HT1080 (cell line): Measurements from ENCODE around the gene SPPL2A. TPM values are rescaled to one million over a fixed set of nuclear protein-coding genes. Genes with fewer than 3 reads are reported as not detected.
A peak's percentile ranks its signal among the peaks of the same experiment; 100 is the strongest.
"Not testable (repeated sequence)": the region's sequence is repeated elsewhere in the genome, so short reads cannot be mapped to it uniquely, and the experiment has no call there.

Experiments used
- DNase-seq: peaks from one replicate; pipeline ENCODE4 v3.0.0-alpha.2; 2015; ENCODE audit warnings: low read depth
- polyA plus RNA-seq, 2 experiments: library from polyadenylated mRNA; depleted of rRNA; stranded (reverse); fragments of >200 nt; gene quantifications; 2 replicates each; pipeline ENCODE4 v1.2.3, GENCODE V29; 2015
- total RNA-seq: library from RNA; depleted of rRNA; stranded (reverse); fragments of >200 nt; shearing (Covaris generic); gene quantifications from 2 replicates; pipeline ENCODE4 v1.2.3, GENCODE V29; 2014; rRNA removed

SPPL2A gene, protein sequence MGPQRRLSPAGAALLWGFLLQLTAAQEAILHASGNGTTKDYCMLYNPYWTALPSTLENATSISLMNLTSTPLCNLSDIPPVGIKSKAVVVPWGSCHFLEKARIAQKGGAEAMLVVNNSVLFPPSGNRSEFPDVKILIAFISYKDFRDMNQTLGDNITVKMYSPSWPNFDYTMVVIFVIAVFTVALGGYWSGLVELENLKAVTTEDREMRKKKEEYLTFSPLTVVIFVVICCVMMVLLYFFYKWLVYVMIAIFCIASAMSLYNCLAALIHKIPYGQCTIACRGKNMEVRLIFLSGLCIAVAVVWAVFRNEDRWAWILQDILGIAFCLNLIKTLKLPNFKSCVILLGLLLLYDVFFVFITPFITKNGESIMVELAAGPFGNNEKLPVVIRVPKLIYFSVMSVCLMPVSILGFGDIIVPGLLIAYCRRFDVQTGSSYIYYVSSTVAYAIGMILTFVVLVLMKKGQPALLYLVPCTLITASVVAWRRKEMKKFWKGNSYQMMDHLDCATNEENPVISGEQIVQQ
- 47.2 and 58.9 TPM in 2 replicates for total RNA-seq
- 36.9 and 41.8 TPM in 2 replicates for polyA plus RNA-seq (2015; cell fraction: cytosol; rRNA removed)
- 46.3 and 52.4 TPM in 2 replicates for polyA plus RNA-seq (2015; cell fraction: nucleus; rRNA removed)

DNA sequence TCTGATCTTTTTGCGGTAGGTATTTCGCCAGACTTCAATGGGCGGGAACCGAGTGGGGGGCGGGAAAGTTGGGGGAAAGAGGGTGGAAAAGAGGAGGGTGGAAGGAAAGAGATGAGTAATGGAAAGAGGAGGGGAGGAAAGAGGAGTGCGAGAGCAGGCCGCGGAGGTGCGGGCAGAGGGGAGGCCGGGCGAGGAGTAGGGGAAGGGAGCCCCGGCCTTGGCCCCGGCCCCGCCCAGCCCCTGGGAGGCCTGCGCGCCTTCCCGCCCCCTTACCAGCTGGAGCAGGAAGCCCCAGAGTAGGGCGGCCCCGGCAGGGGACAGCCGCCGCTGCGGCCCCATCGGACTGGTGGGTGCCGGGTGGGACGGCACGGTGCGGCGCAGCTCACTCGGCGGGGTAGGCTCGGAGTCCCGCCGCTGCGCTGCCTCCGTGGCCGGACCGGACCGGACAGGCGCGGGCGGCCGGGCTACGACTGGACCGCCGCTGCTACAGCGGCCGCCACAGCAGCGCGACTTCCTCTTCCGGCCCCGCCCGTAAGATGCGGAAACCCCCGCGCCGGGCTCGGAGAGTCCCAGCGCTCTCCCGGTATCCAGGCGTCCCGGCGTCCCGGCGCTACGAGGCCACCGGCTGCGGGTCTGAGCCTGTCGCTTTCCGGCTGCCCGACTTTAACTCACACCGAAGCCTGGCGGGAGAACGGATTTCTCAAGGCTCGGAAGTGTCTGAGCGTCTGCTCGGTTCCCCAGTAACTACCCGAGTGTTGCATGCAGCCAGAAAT lies at the start of gene SPPL2A:
Gene SPPL2A, minus strand, starts transcription at position 512 of the 773 bp plus-strand sequence. Its CDS starts 173 bp downstream, at position 339.
- DNase-seq, result peak; percentile 93

DNA sequence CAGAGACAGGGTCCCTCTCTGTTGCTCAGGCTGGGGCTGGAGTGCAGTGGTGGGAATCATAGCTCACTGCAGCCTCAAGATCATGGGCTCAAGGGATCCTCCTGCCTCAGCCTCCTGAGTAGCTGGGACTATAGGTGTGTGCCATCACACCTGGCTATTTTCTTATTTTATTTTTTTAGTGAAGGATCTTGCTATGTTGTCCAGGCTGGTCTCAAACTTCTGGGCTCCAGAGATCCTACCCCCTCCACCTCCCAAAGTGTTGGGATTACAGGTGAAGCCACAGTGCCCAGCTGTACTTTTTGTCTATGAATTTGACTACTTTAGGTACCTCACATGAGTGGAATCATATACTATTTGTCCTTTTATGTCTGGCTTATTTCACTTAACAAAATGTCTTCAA lies 49.1 kb upstream of the SPPL2A start:
- DNase-seq, result no peak

DNA sequence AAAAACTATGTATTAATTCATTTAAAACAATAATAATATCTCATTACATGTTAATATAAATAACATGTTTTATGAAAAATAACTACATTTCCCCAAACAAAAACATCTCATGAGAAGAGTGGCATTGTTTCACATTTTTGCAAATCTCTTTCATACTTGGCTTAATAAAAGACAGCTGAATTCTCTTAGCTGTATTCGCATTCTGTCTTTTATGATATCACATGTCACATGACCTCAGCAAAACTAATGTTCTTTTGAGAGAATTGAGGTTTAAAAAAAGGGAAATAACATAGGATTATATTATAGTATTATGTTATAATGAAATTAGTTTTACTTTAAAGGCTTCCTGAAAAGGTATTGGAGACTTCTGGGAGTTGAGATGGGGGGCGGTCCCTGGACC lies 48.4 kb upstream of the SPPL2A start:
- no peak for DNase-seq

DNA sequence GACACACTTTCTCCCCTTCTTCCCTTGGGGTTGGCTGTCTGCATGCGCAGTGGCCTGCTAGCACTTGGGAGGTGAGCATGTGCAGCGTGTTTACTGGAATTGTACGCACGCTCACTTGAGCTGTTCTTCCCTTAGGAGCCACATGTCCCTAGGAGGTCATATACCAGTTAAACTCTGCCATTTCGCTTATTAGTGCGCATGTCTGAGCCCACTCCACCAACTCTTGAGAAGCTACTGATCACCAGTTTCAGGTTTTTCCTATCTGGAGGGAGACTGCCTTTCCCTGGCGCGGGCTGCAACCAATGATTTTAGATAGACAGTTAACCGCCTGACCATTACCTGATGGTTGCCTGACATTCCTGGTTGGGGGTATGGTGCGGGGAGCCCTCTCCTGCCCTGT lies 47.6 kb upstream of the SPPL2A start:
- no peak for DNase-seq

DNA sequence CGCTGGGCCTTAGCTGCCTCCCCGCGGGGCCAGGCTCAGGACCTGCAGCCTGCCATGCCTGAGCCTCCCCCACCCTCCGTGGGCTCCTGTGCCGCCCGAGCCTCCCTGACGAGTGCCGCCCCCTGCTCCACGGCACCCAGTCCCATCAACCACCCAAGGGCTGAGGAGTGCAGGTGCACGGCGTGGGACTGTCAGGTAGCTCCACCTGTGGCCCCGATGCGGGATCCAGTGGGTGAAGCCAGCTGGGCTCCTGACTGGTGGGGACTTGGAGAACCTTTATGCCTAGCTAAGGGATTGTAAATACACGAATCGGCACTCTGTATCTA lies 46.6 kb upstream of the SPPL2A start:
- DNase-seq, result not testable (repeated sequence)

DNA sequence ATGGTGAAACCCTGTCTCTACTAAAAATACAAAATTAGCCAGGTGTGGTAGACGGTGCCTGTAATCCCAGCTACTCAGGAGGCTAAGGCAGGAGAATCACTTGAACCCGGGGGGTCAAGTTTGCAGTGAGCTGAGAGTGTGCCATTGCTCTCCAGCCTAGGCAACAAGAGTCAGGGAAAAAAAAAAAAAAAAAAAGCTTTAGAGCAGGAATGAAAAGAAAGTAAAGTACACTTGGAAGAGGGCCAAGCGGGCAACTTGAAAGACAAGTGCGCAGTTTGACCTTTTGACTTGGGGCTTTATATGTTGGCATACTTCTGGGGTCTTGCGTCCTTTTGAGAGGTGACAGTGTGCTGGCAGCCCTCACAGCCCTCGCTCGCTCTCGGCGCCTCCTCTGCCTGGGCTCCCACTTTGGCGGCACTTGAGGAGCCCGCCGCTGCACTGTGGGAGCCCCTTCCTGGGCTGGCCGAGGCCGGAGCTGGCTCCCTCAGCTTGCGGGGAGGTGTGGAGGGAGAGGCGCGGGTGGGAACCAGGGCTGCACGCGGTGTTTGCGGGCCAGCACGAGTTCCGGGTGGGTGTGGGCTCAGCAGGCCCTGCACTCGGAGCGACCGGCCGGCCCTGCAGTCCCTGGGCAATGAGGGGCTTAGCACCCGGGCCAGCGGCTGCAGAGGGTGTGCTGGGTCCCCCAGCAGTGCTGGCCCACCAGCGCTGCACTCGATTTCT lies 46.1 kb upstream of the SPPL2A start:
- not testable (repeated sequence) for DNase-seq

DNA sequence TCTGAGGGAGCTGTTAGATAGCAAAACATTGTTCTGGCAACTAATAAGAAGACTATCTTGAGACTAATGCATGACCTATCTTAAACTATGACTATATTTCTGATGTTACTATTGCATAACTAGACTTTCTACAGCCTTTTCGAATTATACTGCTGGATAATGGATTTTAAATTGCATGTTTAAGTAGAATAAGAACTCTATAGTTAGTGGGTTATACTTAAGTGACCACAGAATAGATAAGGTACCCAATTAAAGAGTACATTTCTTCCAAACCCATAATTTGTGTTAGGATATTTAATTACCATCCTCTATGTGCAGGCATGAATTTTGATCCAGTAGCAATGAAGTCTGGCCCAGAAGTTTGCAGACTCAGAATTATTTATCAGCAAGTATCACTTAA lies 44.6 kb upstream of the SPPL2A start:
- DNase-seq, result no peak

DNA sequence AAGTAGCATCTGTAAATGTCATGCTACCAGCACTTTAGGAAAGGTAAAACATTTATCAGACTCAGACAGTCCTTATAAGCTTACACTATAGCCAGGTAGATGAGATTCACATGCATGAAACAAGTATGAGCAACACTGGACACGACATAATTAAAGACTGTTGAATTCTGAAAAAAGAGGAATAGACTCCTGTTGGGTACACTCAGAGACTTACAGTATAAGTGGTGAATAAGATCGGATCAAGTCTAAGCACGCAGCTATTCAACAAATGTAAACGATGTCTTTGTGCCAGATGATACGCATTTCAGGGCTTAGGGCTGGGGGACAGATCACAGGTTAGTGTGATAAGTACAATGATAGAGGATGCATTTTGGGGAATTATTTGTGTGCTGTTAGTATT lies 43.2 kb upstream of the SPPL2A start:
- DNase-seq, result no peak

DNA sequence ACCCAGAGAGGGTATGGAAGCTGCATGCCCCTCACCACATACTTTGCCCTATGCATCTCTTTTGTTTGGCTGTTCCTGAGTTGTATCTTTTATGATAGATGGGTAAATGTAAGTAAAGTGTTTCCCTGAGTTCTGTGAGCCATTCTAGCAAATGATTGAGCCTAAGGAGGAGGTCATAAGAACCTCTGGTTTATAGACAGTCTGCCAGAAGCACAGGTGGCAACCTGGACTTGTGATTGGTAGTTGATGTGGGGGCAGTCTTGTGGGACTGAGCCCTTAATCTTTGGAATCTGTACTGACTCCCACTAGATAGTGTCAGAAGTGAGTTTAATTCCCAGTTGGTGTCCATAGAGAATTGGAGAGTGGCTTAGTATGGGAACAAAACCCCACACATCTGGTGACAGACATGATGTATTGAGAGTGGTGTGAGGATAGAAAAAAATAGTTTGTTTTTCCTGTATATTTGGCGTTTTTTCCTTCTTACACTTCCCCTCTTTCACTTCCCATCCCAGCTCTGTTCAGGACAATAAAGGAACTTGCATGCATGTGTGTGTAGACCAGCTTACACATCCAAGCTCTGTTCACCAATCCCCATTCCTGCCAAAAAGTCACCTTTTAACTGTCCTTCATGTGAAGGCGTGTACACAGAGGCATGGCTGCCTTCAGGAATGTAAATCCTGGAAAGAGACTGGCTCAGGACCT lies 38.1 kb upstream of the SPPL2A start:
- DNase-seq, result no peak

DNA sequence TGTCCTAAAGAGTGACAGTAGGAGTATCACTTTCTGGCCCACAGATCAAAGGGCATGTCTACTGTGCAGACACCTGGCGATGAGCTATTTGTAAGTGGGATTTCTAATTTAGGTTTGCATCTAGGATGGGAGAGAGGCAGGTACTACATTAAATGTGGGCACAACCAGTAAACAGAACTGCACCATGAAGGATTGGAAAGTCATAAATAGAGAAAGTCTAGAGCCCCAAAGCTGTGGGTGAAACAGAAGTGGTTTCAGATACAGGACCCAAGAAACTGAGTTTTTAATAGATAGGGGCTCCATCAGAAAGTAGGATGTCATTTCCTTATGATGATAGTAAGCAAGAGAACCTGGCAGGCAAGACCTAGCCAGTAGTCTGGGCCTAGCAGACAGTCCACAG lies 35.2 kb upstream of the SPPL2A start:
- DNase-seq, result no peak

DNA sequence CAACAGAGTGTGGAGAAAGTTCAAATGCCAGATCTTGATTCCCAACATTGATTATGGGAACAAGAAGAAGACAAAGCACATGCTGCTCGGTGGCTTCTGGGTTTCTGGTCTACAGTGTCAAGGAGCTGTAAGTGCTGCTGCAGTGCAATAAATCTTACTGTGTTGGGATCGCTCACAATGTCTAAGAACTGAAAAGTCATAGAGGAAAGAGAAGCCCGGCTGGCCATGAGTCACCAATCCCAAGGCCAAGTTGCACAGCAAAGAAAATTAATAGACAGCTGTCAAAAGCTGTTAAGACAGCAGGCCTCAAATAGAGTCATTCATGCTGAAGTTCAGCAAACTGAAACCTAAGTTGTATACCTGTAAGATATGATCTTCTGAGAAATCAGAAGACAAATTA lies 33.2 kb upstream of the SPPL2A start:
- peak; percentile 34 for DNase-seq

DNA sequence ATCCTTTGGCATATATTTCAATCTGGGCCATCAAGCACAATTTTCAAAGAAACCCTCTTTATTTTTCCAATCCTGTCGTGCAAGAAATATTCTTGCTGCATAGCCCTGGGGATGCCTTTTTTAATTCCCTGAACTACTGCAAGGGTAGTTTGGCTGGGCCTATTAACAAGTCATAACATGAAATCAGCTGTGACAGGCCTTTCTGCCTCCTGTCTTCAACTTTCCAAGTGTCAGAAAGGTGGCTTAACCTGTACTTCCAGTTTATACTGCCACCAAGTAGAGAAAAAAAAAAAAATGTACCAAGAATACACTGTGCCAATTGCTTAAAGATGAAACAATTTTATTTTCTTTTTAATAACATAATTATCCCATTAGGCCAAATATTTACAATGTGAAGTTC lies 32.4 kb upstream of the SPPL2A start:
- no peak for DNase-seq

DNA sequence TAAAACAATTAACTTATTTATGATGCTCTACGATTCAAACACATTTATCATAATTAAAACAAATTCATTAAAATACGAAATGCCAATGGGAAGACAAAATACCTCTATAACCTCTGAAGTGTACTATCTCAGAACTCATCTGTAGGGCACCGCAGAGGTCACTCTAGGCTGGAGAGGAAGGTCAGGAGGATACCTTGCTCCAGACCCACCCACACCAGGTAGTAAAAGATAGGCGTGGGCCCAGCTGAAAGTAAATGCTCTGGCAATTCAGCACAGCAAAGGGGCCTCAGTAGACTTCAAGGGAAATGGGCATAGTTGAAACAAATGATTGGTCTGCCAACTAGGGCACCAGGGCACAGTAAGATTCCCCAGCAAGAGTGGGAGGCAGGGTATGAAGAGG lies 26.0 kb upstream of the SPPL2A start:
- DNase-seq, result no peak

DNA sequence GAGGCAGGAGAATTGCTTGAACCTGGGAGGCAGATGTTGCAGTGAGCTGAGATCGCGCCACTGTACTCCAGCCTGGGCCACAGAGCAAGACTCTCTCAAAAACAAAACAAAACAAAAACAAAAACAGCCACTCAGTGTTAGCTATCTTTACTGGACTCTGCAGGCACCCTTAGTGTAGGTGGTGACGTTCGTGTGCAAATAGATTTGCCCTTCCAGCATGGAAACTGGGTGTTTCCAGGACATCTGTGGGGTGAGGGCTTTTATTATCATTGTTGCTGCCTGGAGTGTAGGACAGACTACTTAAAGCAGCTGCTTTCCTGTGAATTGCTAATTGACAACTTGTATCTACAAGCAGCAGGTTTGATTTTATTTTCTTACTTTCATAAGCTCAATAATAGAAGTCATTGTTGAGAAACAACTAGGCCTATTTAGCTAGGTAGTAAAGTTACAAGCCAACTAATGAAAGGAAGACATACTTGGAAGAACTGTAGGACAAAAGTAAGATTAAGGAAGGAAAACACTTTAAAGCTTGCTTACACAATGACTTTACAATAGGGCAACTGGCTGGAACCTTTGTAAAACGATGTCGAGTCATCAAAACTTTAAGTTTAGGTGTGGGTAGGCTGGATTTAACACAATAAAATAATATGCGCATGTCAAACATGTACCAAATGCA lies 25.4 kb upstream of the SPPL2A start:
- DNase-seq, result no peak

DNA sequence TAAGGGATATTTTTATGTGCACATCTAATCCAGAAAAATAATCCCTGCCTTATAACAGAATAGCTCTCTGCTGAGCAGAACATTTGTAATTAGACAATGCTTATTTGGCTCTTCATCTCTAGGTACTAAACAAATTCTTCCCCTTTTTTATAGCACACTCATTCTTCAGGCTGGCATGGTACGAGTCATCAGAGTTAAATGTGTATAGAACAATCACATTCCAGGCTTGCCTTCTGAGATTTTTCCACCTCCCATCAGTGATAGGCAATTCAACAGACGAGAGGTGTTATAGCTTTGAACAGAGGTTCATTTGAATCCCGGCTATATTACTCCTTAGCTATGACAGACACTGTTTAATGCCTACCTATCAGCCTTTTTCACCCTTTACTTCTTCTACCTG lies 21.4 kb upstream of the SPPL2A start:
- no peak for DNase-seq

DNA sequence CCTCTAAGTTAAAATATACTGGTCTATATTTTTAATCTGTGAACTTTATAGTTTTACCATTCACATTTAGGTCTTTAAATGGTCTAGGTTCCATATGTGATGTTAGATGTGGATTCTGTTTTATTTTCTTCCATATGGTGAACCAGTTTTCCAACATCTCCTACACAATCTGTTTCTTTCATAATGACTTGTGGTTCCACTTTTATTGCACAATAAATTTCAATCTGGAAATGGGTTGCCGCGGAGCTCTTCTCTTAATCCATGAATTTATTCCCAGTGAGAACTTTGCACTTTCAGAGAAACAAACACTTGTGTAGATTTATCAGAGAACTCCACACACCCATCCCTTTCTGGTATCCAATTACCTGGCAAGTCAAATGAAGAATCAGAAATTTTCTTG lies 20.9 kb upstream of the SPPL2A start:
- DNase-seq, result no peak

DNA sequence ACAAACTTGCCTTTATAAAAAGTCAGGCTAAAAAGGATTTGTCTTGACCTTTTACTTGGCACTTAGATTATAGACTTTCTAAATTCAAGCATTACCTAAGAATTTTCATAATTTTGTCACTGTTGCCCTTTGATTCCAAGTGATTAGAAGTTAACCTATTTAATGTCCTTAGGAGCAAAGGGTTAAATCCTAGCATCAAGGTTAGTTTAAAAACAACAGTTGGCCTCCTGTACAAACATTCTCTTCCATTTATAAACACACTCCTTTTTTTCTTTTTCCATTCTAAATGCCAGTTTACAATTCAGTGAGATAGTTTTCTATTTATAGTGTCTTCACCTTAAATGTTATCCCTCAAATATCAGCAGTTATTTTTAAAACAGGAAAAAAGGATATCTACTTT lies 18.4 kb upstream of the SPPL2A start:
- DNase-seq, result no peak

DNA sequence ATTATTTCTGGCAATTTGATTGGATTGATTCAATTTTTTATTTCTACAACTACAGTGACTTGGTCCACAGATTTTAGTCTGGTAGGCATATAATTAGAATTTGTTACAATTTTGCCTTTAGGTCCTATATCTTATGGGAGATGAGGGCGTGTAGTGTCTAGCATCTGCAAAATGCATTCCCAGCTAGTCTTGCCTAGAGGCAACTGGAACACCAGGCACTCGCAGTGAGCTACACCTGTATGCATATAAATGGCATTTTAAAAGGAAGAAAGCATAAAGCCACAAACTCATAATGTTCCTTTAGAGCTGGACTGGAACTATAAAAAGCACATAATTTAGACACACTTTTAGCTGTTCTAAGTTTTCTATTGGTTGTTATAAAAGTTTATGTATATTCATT lies 17.9 kb upstream of the SPPL2A start:
- no peak for DNase-seq

DNA sequence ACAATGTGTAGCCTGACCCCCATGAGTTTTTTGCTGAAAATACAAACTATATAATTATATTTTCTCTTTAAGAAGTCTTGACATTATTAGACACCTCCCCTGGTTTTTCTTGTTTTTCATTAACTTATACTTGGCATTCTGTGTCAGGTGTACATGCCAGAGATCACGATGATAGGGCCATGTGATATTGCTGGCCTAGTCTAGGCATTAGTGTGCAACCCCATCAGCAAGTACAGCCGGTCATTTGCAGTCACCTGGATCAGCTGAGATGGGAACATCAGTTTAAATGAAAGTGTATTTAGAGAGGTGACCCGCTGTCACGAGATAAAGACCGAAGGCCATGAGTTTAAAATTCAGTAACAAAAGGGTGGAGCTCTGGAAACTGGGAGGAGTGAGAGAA lies 12.6 kb upstream of the SPPL2A start:
- DNase-seq, result no peak

DNA sequence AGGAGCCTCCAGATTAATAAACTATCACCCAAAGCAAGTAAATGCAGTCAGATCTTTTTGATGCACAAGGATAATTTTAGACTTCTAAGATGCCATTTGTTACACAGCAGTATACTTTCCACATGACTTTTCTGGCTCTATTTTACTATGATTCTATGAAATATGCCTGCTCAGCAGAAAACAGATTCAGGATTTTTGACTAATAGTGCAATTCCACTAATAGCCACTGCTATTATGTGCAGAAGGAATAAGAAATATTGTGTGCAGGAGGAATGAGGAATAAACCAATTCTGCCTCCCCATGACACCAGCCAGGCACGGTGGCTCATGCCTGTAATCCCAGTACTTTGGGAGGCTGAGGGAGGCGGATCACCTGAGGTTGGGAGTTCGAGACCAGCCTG lies 11.5 kb upstream of the SPPL2A start:
- DNase-seq, result no peak

DNA sequence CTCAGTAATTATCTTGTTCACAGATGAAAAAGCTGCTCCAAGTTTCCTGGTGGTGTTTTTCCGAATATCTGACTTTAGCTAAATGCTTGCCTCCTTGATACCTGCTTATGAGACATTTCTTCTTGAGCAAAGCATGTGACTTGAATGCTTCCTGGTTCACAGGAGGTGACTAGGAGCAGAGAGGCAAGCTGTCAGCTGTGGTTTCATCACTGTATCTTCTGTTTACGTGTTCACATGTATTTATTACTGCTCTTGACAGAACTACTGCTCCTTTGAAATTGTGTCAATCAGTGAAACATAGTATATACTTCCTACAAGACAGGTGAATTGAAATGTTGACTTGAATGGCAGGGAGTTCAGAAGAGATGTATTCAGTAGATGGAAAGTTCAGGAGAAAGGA lies 8.9 kb upstream of the SPPL2A start:
- DNase-seq, result no peak
